ENCODE results near the gene MGP. TPM values are rescaled to one million over a fixed set of nuclear protein-coding genes. Genes with fewer than 3 reads are reported as not detected.

The MGP gene
- total and polyA plus RNA-seq, 12 donors, result 50.6 to 2,003 (median 1,117) TPM

DNA sequence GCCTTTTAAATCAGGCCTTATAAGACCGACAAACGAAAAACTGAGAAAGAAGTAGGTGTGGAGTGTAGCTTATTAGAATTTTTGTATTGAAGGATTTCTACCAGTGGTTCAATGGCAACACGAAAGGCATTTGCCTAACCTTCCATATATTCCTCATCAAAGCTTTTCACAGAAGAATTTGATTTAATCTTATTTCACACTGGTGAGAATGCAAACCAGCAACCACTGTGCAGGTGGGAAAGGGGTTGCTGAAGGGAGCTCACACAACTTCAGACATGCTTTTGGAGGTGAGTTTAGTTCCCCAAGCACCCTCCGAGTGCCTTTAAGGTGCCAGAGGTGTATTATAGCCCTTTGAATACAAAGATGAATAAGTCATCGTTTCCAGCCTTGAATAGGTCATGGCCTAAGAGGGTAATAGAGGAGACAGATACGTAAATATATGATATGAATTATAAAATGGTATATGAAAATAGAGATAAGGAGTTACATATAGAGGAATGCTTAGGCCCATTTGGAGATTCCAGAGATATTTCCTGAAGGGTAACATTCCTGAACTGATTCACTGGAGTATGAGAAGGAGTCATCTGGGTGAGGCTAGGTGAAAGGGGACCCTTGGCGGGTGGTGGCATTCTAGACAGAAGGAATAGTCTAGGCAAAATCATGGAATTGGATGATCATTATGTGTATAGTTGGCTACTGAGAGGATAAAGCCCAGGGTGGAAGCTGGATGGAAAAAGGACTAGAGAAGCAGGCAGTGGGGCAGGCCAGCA is 46.3 kb upstream of the MGP start:
- H3K4me3 ChIP-seq, result no peak overlapping the region
- no peaks in the 10 kb centered on the region for H3K9me3 ChIP-seq (replicated peaks in 1 of 3)
- no peak for TF ChIP-seq CTCF (IDR thresholded peaks at IDR 0.05)
- TF ChIP-seq POLR2A (IDR thresholded peaks at IDR 0.05), result no peak
- no peaks in the 10 kb centered on the region for H3K36me3 ChIP-seq (replicated peaks in 1 of 2)
- intact Hi-C loops (cut with DNase I), result no loop called here
- no peak overlapping the region for H3K27ac ChIP-seq
- no peak for DNase-seq
- H3K27me3 ChIP-seq, result no peaks in the 10 kb centered on the region
- 86 to 90% (median 88%) methylated on average over 7 of the region's 7 CpGs for WGBS, 4 donors
- no peaks in the 10 kb centered on the region for H3K4me1 ChIP-seq (replicated peaks in 1 of 2)

GRCh38 chr12:14931359-14931758 is 45.7 kb upstream of the MGP start:
- 75 to 87% (median 80%) methylated on average over 4 of the region's 4 CpGs for WGBS, 4 donors
- no peaks in the 10 kb centered on the region for H3K4me1 ChIP-seq (replicated peaks in 1 of 2)
- no peaks in the 10 kb centered on the region for H3K36me3 ChIP-seq (replicated peaks in 1 of 2)
- intact Hi-C loops (cut with DNase I), result no loop called here
- TF ChIP-seq CTCF (IDR thresholded peaks at IDR 0.05) (no peak), POLR2A (IDR thresholded peaks at IDR 0.05) (no peak)
- no peaks in the 10 kb centered on the region for H3K27me3 ChIP-seq
- no peak overlapping the region for H3K4me3 ChIP-seq
- DNase-seq, result no peak
- H3K9me3 ChIP-seq (replicated peaks in 1 of 3), result no peaks in the 10 kb centered on the region
- no peak overlapping the region for H3K27ac ChIP-seq

GRCh38 chr12:14930299-14930698 is 44.6 kb upstream of the MGP start:
- TF ChIP-seq CTCF (IDR thresholded peaks at IDR 0.05) (no peak), POLR2A (IDR thresholded peaks at IDR 0.05) (no peak)

GRCh38 chr12:14928931-14929330 is 43.3 kb upstream of the MGP start:
- H3K9me3 ChIP-seq (replicated peaks in 1 of 3), result no peaks in the 10 kb centered on the region
- TF ChIP-seq POLR2A (IDR thresholded peaks at IDR 0.05), result no peak
- no peak for TF ChIP-seq CTCF (IDR thresholded peaks at IDR 0.05)
- intact Hi-C loops (cut with DNase I), result no loop called here
- DNase-seq, result no peak
- no peak overlapping the region for H3K4me3 ChIP-seq
- H3K27ac ChIP-seq, result peak overlapping the region in 1 of 5 donors; percentile 15
- H3K36me3 ChIP-seq (replicated peaks in 1 of 2), result no peaks in the 10 kb centered on the region
- WGBS, 4 donors, result 62 to 69% (median 63%) methylated on average over 4 of the region's 4 CpGs
- no peaks in the 10 kb centered on the region for H3K4me1 ChIP-seq (replicated peaks in 1 of 2)
- no peaks in the 10 kb centered on the region for H3K27me3 ChIP-seq

More at GRCh38 chr12:14930299-14930698, 44.6 kb upstream of the MGP start:
- H3K4me1 ChIP-seq (replicated peaks in 1 of 2), result no peaks in the 10 kb centered on the region
- H3K4me3 ChIP-seq, result no peak overlapping the region
- no peak for DNase-seq
- H3K27me3 ChIP-seq, result no peaks in the 10 kb centered on the region
- H3K36me3 ChIP-seq (replicated peaks in 1 of 2), result no peaks in the 10 kb centered on the region
- H3K27ac ChIP-seq, result no peak overlapping the region
- no peaks in the 10 kb centered on the region for H3K9me3 ChIP-seq (replicated peaks in 1 of 3)
- intact Hi-C loops (cut with DNase I), result no loop called here

Data from adrenal gland (tissue), 12 donors.